Measurements from ENCODE around the gene CYP1B1. TPM values are rescaled to one million over a fixed set of nuclear protein-coding genes. Genes with fewer than 3 reads are reported as not detected.

CYP1B1 gene
- total RNA-seq, 2 donors from 2014 or later: 4.8 to 6.3 TPM

DNA sequence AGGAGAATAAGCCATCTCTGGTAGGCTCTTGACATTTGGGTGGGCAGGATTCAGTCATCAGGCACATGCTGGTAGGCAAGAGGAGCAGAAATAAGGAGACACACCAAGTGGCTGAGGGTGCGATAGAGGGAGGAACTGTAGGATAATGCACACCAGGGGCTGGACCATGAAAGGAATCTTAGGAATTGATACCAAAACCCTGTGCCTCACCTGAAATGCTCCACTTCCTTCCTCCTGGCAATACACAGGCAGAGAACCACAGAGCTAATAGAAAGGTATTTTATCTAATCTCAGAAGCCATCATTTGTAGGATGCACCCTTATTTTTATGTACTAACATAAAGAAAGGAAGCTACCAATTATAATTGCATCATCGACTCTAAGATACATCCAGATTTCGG is 4.4 kb upstream of the CYP1B1 start:
- Mint-ChIP-seq H3K4me3 (peak overlapping the region; percentile 99), H3K9me3 (no peaks in the 10 kb centered on the region), H3K27me3 (ENCODE audit: insufficient read depth) (peaks cover 10% of the 10 kb centered on the region), H3K27ac (peak overlapping the region; percentile 77), H3K4me1 (peaks cover 55% of the 10 kb centered on the region), H3K36me3 (ENCODE audit: low read depth) (peaks cover 42% of the 10 kb centered on the region)
- peaks cover 21% of the 10 kb centered on the region for H3K36me3 ChIP-seq (ENCODE audit: control insufficient read depth, insufficient read depth, low read length)
- peak; percentile 59 for DNase-seq
- TF ChIP-seq, protein P1, sequence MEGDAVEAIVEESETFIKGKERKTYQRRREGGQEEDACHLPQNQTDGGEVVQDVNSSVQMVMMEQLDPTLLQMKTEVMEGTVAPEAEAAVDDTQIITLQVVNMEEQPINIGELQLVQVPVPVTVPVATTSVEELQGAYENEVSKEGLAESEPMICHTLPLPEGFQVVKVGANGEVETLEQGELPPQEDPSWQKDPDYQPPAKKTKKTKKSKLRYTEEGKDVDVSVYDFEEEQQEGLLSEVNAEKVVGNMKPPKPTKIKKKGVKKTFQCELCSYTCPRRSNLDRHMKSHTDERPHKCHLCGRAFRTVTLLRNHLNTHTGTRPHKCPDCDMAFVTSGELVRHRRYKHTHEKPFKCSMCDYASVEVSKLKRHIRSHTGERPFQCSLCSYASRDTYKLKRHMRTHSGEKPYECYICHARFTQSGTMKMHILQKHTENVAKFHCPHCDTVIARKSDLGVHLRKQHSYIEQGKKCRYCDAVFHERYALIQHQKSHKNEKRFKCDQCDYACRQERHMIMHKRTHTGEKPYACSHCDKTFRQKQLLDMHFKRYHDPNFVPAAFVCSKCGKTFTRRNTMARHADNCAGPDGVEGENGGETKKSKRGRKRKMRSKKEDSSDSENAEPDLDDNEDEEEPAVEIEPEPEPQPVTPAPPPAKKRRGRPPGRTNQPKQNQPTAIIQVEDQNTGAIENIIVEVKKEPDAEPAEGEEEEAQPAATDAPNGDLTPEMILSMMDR (conservative IDR thresholded peaks at IDR 0.05): no peak
- no peaks in the 10 kb centered on the region for H3K4me1 ChIP-seq (ENCODE audit: control insufficient read depth, insufficient read depth, low read length)
- H3K27ac ChIP-seq (ENCODE audit: low read depth, low read length): no peak overlapping the region
- H3K4me3 ChIP-seq (ENCODE audit: low read length): peak overlapping the region; percentile 74
- H3K27me3 ChIP-seq (ENCODE audit: control insufficient read depth, insufficient read depth, low read length, poor library complexity, severe bottlenecking): peaks cover 8% of the 10 kb centered on the region
- WGBS, 2 experiments (ENCODE audit: insufficient coverage in 1 of 2, insufficient read length in 1 of 2): 73% methylated on average over 3 of the region's 3 CpGs; no CpG with 5 or more reads in 1 of the 2 experiments
- no peaks in the 10 kb centered on the region for H3K9me3 ChIP-seq (ENCODE audit: control insufficient read depth, low read length)
- H3K9ac ChIP-seq (ENCODE audit: extremely low read depth, low read length, poor library complexity, severe bottlenecking): peak overlapping the region; percentile 9

DNA sequence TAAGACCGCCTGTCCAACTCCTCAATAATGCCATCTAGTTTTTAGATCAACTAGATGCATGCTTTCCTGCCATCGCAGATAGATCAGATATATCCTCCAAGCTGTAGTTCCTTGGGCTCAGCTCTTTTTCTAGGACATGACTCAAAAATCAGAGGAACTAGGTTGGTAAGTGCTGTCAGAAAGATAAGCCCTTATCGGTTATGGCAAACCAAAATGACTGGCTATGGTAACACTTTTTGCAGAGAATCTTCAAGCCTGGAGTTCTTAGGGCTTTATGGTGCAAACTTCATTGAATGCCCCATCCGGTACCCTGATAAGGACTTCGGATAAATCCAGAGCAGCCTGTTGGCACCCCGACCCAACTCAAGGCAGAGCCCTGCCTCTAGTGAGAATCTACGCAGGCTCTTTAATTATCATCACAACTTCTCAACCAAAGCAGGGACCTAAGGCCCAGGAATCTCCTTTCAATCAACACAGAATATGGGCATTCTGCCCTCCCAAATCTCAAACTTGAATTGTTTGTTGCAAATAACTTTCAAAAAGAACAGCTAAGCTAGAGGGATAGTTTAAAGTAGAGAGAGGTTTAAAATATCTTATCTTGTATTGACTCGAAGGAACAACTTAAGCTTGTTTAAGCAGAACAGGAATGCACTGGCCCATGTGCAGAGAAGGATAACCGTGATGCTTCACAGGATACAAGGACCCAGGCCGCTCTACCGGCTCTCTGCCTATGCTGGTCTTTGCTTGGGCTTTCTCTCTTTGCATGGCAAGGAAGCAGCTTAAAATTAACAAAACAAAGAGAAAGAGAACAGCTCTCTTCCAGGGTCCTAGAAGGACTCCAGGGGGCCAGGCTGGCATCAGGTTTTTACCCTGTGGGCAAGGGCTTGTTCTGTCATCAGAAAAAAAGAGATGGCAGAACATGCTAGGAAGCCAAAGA is 3.4 kb upstream of the CYP1B1 start:
- no peaks in the 10 kb centered on the region for H3K4me1 ChIP-seq (ENCODE audit: control insufficient read depth, insufficient read depth, low read length)
- H3K27ac ChIP-seq (ENCODE audit: low read depth, low read length): no peak overlapping the region
- peaks cover 17% of the 10 kb centered on the region for H3K27me3 ChIP-seq (ENCODE audit: control insufficient read depth, insufficient read depth, low read length, poor library complexity, severe bottlenecking)
- 54 to 63% methylated on average over 8 to 11 of the region's 11 CpGs for whole genome bisulfite sequencing, 2 experiments (ENCODE audit: insufficient coverage in 1 of 2, insufficient read length in 1 of 2)
- Mint-ChIP-seq H3K27me3 (ENCODE audit: insufficient read depth) (peaks cover 20% of the 10 kb centered on the region), H3K9me3 (no peaks in the 10 kb centered on the region), H3K27ac (peak overlapping the region; percentile 18), H3K4me3 (peak overlapping the region; percentile 99), H3K4me1 (peaks cover 53% of the 10 kb centered on the region), H3K36me3 (ENCODE audit: low read depth) (peaks cover 37% of the 10 kb centered on the region)
- no peaks in the 10 kb centered on the region for H3K9me3 ChIP-seq (ENCODE audit: control insufficient read depth, low read length)
- H3K9ac ChIP-seq (ENCODE audit: extremely low read depth, low read length, poor library complexity, severe bottlenecking): no peak overlapping the region
- H3K36me3 ChIP-seq (ENCODE audit: control insufficient read depth, insufficient read depth, low read length): peaks cover 21% of the 10 kb centered on the region
- H3K4me3 ChIP-seq (ENCODE audit: low read length): peak overlapping the region; percentile 74
- peak; percentile 76 for DNase-seq
- TF ChIP-seq, protein P1 (conservative IDR thresholded peaks at IDR 0.05): no peak

DNA sequence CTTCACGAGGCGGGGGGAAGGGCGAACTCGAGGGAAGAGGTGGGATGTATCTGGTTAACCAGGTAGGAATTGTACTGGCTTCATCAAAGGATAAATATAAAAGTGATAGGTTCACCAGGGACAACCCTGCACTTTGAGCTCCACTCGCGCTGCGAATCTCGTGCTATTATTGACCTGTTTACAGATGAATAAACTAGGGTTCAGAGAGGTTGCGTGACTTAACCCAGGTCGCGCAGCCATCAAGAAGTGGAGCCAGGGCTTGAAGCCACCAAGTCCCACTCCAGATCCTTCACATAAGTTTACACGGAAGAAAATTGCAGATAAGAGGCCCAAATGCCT is 1.4 kb upstream of the CYP1B1 start:
- Mint-ChIP-seq H3K36me3 (ENCODE audit: low read depth) (peaks cover 23% of the 10 kb centered on the region), H3K9me3 (no peaks in the 10 kb centered on the region), H3K27me3 (ENCODE audit: insufficient read depth) (peaks cover 40% of the 10 kb centered on the region), H3K4me1 (peaks cover 51% of the 10 kb centered on the region), H3K4me3 (peak overlapping the region; percentile 57), H3K27ac (peak overlapping the region; percentile 72)
- DNase-seq: no peak
- Histone ChIP-seq H3K27me3 (ENCODE audit: control insufficient read depth, insufficient read depth, low read length, poor library complexity, severe bottlenecking) (peaks cover 37% of the 10 kb centered on the region), H3K4me1 (ENCODE audit: control insufficient read depth, insufficient read depth, low read length) (no peaks in the 10 kb centered on the region), H3K9me3 (ENCODE audit: control insufficient read depth, low read length) (no peaks in the 10 kb centered on the region), H3K36me3 (ENCODE audit: control insufficient read depth, insufficient read depth, low read length) (peaks cover 21% of the 10 kb centered on the region), H3K4me3 (ENCODE audit: low read length) (peak overlapping the region; percentile 68), H3K27ac (ENCODE audit: low read depth, low read length) (no peak overlapping the region), H3K9ac (ENCODE audit: extremely low read depth, low read length, poor library complexity, severe bottlenecking) (peak overlapping the region; percentile 60)
- WGBS, 2 experiments (ENCODE audit: insufficient coverage in 1 of 2, insufficient read length in 1 of 2): 30 to 42% methylated on average over 9 to 12 of the region's 12 CpGs
- TF ChIP-seq, protein P1 (conservative IDR thresholded peaks at IDR 0.05): no peak

All from endodermal cell (in vitro differentiated cells).